Subcutaneous adipose tissue (tissue), 4 donors: ENCODE measurements around the gene ZBTB44. TPM values are rescaled to one million over a fixed set of nuclear protein-coding genes. Genes with fewer than 3 reads are reported as not detected.

ENCODE experiments used
- small RNA-seq: library from RNA; depleted of rRNA; stranded (forward); fragments of <200 nt; gene quantifications from one replicate; pipeline ENCODE3, GENCODE V24; 2016
- total RNA-seq, 4 donors: library from RNA; depleted of rRNA; stranded (reverse); fragments of >200 nt; gene quantifications; one replicate each; pipeline ENCODE4 v1.1.0, GENCODE V29; 2016
- TF ChIP-seq, protein P1 (sequence below): fragments of 450-650 bp; IDR thresholded peaks from one replicate; pipeline ENCODE4 v1.5.1; 2016; ENCODE audit warnings: low read depth, mild to moderate bottlenecking, control low read depth, antibody characterized with exemption, moderate library complexity

The ZBTB44 gene
- total RNA-seq, 4 donors from 2014 or later, result 64.3 to 87.6 (median 71.6) TPM

DNA sequence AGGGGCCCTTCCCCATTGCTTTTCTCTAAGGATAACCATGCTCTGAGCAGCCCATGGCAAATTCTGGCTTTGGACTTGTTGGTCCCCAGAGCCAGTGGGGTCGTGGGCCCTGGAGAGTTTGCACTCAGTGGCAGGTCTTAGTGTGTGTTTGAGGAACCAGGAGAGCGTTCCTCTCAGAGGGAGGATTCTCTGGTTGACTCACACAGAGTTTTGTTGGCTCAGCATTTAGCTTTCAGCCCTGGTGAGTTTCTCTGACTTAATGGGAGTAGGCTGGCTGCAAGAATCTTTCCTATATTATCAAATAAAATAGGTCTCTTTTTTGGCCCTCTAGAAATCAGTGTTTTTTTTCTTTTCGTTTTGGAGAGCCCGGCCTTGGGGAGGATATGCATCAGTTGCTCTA, 134.2 kb downstream of the ZBTB44 start:
- TF ChIP-seq, protein P1, sequence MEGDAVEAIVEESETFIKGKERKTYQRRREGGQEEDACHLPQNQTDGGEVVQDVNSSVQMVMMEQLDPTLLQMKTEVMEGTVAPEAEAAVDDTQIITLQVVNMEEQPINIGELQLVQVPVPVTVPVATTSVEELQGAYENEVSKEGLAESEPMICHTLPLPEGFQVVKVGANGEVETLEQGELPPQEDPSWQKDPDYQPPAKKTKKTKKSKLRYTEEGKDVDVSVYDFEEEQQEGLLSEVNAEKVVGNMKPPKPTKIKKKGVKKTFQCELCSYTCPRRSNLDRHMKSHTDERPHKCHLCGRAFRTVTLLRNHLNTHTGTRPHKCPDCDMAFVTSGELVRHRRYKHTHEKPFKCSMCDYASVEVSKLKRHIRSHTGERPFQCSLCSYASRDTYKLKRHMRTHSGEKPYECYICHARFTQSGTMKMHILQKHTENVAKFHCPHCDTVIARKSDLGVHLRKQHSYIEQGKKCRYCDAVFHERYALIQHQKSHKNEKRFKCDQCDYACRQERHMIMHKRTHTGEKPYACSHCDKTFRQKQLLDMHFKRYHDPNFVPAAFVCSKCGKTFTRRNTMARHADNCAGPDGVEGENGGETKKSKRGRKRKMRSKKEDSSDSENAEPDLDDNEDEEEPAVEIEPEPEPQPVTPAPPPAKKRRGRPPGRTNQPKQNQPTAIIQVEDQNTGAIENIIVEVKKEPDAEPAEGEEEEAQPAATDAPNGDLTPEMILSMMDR, result no peak

DNA sequence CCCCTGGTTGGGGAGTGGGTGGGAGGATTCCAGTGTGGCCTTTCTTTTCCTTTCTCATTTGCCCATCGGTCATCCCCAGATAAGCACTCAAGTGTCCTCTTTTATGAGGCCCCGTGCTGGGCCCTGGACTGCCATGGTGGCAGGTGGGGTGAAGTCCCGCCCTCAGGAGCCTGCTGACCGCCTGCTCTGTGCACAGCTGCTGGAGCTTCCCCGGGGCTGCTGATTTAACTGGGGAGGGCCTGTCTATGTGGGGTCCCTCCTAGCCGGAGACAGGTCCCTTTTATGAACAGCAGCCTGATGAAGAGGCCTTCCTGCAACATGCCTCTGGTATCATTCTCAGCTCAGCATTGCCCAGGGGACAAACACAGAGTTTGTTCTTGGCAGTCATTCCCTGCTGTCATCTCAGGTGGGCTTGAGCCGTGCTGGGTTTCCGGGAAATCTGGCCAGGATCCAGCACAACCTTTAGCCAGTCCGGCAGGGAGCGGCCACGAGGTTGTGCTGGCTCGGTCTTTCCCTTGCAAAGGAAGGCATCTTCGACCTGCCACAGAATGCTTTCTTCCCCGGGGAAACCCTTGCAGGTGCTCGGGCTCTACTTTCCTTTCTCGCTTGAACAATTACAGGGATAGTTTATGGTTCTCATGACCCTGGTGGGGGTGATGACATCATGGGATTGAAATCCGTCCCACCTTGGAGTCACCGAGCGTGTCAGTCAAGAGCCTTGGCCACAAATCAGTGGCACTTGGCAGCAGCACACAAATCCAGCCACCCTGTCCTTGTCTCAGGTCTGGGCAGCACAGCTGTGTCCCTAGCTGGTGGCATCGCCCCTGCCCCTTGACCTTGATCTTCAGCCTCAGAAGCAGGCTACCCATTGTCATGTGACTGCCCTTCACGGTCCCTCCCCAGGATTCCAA, 135.1 kb downstream of the ZBTB44 start:
- TF ChIP-seq, protein P1, result no peak

DNA sequence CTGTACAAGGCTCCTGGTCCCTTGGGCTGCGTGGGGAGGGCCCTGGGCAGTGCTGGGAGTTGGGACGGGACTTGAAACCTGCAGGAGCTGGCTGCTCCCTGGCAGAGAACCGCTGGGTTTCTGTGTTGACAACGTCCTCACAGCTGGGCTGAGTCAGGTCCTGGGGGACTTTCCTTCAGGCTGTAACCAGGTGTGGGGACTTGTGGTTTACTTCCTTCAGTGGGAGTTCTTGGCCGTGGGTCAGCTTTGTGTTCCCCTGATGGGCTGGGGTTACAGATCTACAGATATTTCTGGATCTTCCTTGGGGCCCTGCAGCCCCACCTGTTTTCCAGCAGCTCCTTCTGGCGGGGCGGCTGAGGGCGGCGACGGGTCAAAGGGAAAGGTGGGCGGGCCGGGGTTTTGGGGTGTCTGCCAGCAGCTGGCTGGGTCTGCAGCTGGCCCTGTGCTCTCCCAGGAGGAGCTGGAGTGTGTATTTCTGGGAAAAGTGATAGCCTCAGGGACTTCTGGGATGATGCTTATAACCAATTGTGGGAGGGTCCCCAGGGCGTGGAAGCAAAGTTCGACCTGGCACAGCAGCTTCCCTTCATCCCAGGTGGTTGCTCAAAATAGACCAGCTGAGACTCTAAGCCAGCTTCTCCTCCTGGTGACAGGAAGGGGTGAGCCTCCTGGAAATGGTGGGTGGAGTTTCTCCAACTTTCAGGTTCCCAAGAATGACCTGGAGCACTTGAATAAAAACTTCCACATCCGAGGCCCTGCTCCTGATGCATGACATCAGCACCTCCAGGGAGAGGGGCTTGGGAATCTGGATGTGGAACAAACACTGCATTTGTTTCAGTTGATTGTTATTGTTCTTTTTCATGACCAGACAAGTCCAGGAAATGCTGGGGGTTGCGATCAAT, 136.0 kb downstream of the ZBTB44 start:
- TF ChIP-seq, protein P1, result no peak

DNA sequence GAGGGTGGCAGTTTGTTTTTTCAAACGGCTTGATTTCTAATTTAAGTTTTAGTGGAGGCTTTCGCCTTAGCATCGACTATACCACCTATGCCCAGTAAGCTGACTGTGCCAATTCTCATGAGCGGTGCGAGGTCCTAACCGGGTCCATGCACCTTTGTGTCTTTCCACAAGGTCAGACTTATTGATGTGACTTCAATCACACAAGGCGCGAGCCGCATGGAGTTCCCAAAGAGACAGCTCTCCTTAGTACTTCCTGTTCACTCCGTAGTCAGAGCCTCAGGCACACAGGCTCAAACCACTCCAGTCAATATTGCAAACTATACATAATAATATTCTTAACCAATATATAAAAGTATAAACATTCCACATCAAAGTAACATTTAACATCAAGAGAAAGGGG, 136.9 kb downstream of the ZBTB44 start:
- TF ChIP-seq, protein P1, result no peak

Small RNA genes within 50 kb of the gene (small RNA-seq; reads per million reads assigned to genes)
- gene RN7SL778P, result not detected

Other genes with a start within 250 kb of the ZBTB44 start
- gene APLP2, start 245.0 kb downstream of the ZBTB44 start, total RNA-seq, result 100 to 1,000 TPM; 292 to 926 (median 434) TPM
- gene ST14, start 155.1 kb downstream of the ZBTB44 start, total RNA-seq, result 100 to 1,000 TPM in 1 of 4 donors, 10 to 100 TPM in 1, 1 to 10 TPM in 2; 2.8 to 113 (median 8.1) TPM
- gene ADAMTS8, start 113.7 kb upstream of the ZBTB44 start, total RNA-seq, result under 1 TPM in 2 of 4 donors, not detected in 2; under 0.01 to 0.17 TPM
- gene ADAMTS15, start 133.7 kb upstream of the ZBTB44 start, total RNA-seq, result 10 to 100 TPM; 15.0 to 44.7 (median 26.1) TPM